ENCODE data around the gene SRSF3. TPM values are rescaled to one million over a fixed set of nuclear protein-coding genes. Genes with fewer than 3 reads are reported as not detected.

SRSF3 gene
- total RNA-seq, 2 experiments from 2014 or later = 316 to 539 TPM

- no TSS peak for BruUV-seq (replicated peaks)
- intact Hi-C loops (cut with micrococcal nuclease; ENCODE audit: unreplicated experiment) = no loop called here
- Histone ChIP-seq H2AFZ (ENCODE audit: low read length) (no peak overlapping the region), H3K9me3 (ENCODE audit: low read length) (no peaks in the 10 kb centered on the region), H3K79me2 (ENCODE audit: insufficient read depth, low read depth, low read length) (no peaks in the 10 kb centered on the region), H3K4me2 (ENCODE audit: low read length) (no peak overlapping the region), H3K36me3 (ENCODE audit: insufficient read depth, low read length) (no peaks in the 10 kb centered on the region), H3K4me1 (ENCODE audit: insufficient read depth, low read length, poor library complexity, severe bottlenecking) (peaks cover 18% of the 10 kb centered on the region), H3K9me2 (ENCODE audit: insufficient read depth, low read length) (no peaks in the 10 kb centered on the region), H3K4me3 (ENCODE audit: low read depth, low read length, poor library complexity, severe bottlenecking) (no peak overlapping the region), H3K27ac (ENCODE audit: low read depth, low read length, poor library complexity, severe bottlenecking) (no peak overlapping the region), H4K20me1 (ENCODE audit: insufficient read depth, low read length) (no peaks in the 10 kb centered on the region)
- ChIA-PET CTCF (ENCODE audit: unreplicated experiment) (no interaction called here), POLR2A (no interaction called here)
- no peak for TF ChIP-seq EZH2phosphoT487 (IDR thresholded peaks at IDR 0.05; ENCODE audit: borderline replicate concordance, low read depth, low read length)
- no peak for TF ChIP-seq CTCF (conservative IDR thresholded peaks at IDR 0.05; ENCODE audit: low read length)
- no peak for DNase-seq (ENCODE audit: low spot score)
Observed at GRCh38 chr6:36642913-36643817, 49.0 kb downstream of the SRSF3 start.

- H3K9me2 ChIP-seq (ENCODE audit: insufficient read depth, low read length) = no peaks in the 10 kb centered on the region
- no peak overlapping the region for H2AFZ ChIP-seq (ENCODE audit: low read length)
- no peak overlapping the region for H3K27ac ChIP-seq (ENCODE audit: low read depth, low read length, poor library complexity, severe bottlenecking)
- ChIA-PET POLR2A (interaction anchor here (1.3 kb wide), 1 partner anchor 21 kb away, joined by 3 read pairs; no protein-coding TSS in a partner anchor), CTCF (ENCODE audit: unreplicated experiment) (no interaction called here)
- intact Hi-C loops (cut with micrococcal nuclease; ENCODE audit: unreplicated experiment) = no loop called here
- H3K4me2 ChIP-seq (ENCODE audit: low read length) = no peak overlapping the region
- no TSS peak for BruUV-seq (replicated peaks)
- no peak for TF ChIP-seq CTCF (conservative IDR thresholded peaks at IDR 0.05; ENCODE audit: low read length)
- no peak for TF ChIP-seq EZH2phosphoT487 (IDR thresholded peaks at IDR 0.05; ENCODE audit: borderline replicate concordance, low read depth, low read length)
- no peaks in the 10 kb centered on the region for H3K36me3 ChIP-seq (ENCODE audit: insufficient read depth, low read length)
- no peaks in the 10 kb centered on the region for H3K79me2 ChIP-seq (ENCODE audit: insufficient read depth, low read depth, low read length)
- no peaks in the 10 kb centered on the region for H4K20me1 ChIP-seq (ENCODE audit: insufficient read depth, low read length)
- no peaks in the 10 kb centered on the region for H3K9me3 ChIP-seq (ENCODE audit: low read length)
- peaks cover 20% of the 10 kb centered on the region for H3K4me1 ChIP-seq (ENCODE audit: insufficient read depth, low read length, poor library complexity, severe bottlenecking)
- no peak overlapping the region for H3K4me3 ChIP-seq (ENCODE audit: low read depth, low read length, poor library complexity, severe bottlenecking)
- no peak for DNase-seq (ENCODE audit: low spot score)
Observed at GRCh38 chr6:36643977-36644376, 49.8 kb downstream of the SRSF3 start.

GRCh38 chr6:36649086-36649485 is 54.9 kb downstream of the SRSF3 start:
- Histone ChIP-seq H4K20me1 (ENCODE audit: insufficient read depth, low read length) (no peaks in the 10 kb centered on the region), H3K4me1 (ENCODE audit: insufficient read depth, low read length, poor library complexity, severe bottlenecking) (peaks cover 44% of the 10 kb centered on the region), H3K27ac (ENCODE audit: low read depth, low read length, poor library complexity, severe bottlenecking) (no peak overlapping the region), H3K79me2 (ENCODE audit: insufficient read depth, low read depth, low read length) (no peaks in the 10 kb centered on the region), H3K36me3 (ENCODE audit: insufficient read depth, low read length) (no peaks in the 10 kb centered on the region), H3K9me2 (ENCODE audit: insufficient read depth, low read length) (no peaks in the 10 kb centered on the region), H2AFZ (ENCODE audit: low read length) (no peak overlapping the region), H3K4me3 (ENCODE audit: low read depth, low read length, poor library complexity, severe bottlenecking) (no peak overlapping the region), H3K4me2 (ENCODE audit: low read length) (no peak overlapping the region), H3K9me3 (ENCODE audit: low read length) (no peaks in the 10 kb centered on the region)
- no peak for TF ChIP-seq EZH2phosphoT487 (IDR thresholded peaks at IDR 0.05; ENCODE audit: borderline replicate concordance, low read depth, low read length)
- TF ChIP-seq CTCF (conservative IDR thresholded peaks at IDR 0.05; ENCODE audit: low read length) = no peak
- BruUV-seq (replicated peaks) = no TSS peak
- ChIA-PET CTCF (ENCODE audit: unreplicated experiment) (no interaction called here), POLR2A (interaction anchor here (6.7 kb wide), 1 partner anchor 16 kb away, joined by 55 read pairs; no protein-coding TSS in a partner anchor)
- no peak for DNase-seq (ENCODE audit: low spot score)
- intact Hi-C loops (cut with micrococcal nuclease; ENCODE audit: unreplicated experiment) = no loop called here

Data from OCI-LY7 (cell line).